ENCODE measurements around the gene TYW1.

GRCh38 chr7:66967029-66967428 is 29.6 kb upstream of the TYW1 start:
- TF ChIP-seq YY1 (IDR thresholded peaks at IDR 0.05; ENCODE audit: low read depth) = no peak
- TF ChIP-seq EGR1 (IDR thresholded peaks at IDR 0.05) = no peak
- TF ChIP-seq REST (IDR thresholded peaks at IDR 0.05; ENCODE audit: low read depth) = no peak
- no peak for TF ChIP-seq FOXM1 (IDR thresholded peaks at IDR 0.05; ENCODE audit: borderline replicate concordance, low read depth)
- no peak for TF ChIP-seq MAX (IDR thresholded peaks at IDR 0.05)
- no peak for TF ChIP-seq RAD21 (IDR thresholded peaks at IDR 0.05; ENCODE audit: low read depth)
- no peak for TF ChIP-seq CEBPB (IDR thresholded peaks at IDR 0.05)
- TF ChIP-seq EP300 (IDR thresholded peaks at IDR 0.05; ENCODE audit: borderline replicate concordance) = no peak
- no peak for TF ChIP-seq ZBTB7A (IDR thresholded peaks at IDR 0.05; ENCODE audit: low read depth)
- no peak for TF ChIP-seq TAF1 (IDR thresholded peaks at IDR 0.05; ENCODE audit: low read depth)
- TF ChIP-seq NFIC (IDR thresholded peaks at IDR 0.05) = no peak
- no peak for TF ChIP-seq TCF12 (IDR thresholded peaks at IDR 0.05; ENCODE audit: low read depth)
- TF ChIP-seq CREB1 (IDR thresholded peaks at IDR 0.05; ENCODE audit: low read depth) = no peak
